Suprapubic skin (tissue), 4 donors: ENCODE results near the gene GNB3. TPM values are rescaled to one million over a fixed set of nuclear protein-coding genes. Genes with fewer than 3 reads are reported as not detected.

Experiments used
- DNase-seq, 2 donors: peaks; one replicate each; pipeline ENCODE4 v3.0.0-alpha.2; 2019; ENCODE audit warnings: low spot score in 2 of 2
- H3K27ac ChIP-seq: fragments of 200-600 bp; sonication (generic); one replicate; pipeline ENCODE4 v1.5.1; 2019
- H3K27me3 ChIP-seq: fragments of 200-600 bp; sonication (generic); one replicate; pipeline ENCODE4 v1.5.1; 2019
- H3K36me3 ChIP-seq: fragments of 200-600 bp; sonication (generic); one replicate; pipeline ENCODE4 v1.5.1; 2019
- H3K4me1 ChIP-seq: fragments of 200-600 bp; sonication (generic); one replicate; pipeline ENCODE4 v1.5.1; 2019
- H3K4me3 ChIP-seq: fragments of 200-600 bp; sonication (generic); one replicate; pipeline ENCODE4 v1.5.1; 2019; ENCODE audit warnings: mild to moderate bottlenecking
- H3K9me3 ChIP-seq: fragments of 200-600 bp; sonication (generic); one replicate; pipeline ENCODE4 v1.5.1; 2019
- CTCF ChIP-seq, 2 donors: fragments of 200-600 bp in 1 of 2; fragments of 450-650 bp in 1 of 2; sonication (generic) in 1 of 2; IDR thresholded peaks; one replicate each; pipeline ENCODE4 v1.5.1; 2016 to 2019; ENCODE audit warnings: antibody characterized with exemption in 2 of 2, mild to moderate bottlenecking in 1 of 2, moderate library complexity in 1 of 2
- EP300 ChIP-seq: sonication (generic); formaldehyde crosslinking; IDR thresholded peaks from one replicate; pipeline ENCODE4 v1.6.1; 2017; ENCODE audit warnings: antibody characterized with exemption
- POLR2A ChIP-seq, 2 donors: fragments of 450-650 bp; IDR thresholded peaks; one replicate each; pipeline ENCODE4 v1.6.1; 2017; ENCODE audit warnings: antibody characterized with exemption in 2 of 2, mild to moderate bottlenecking in 2 of 2, moderate library complexity in 2 of 2
- POLR2AphosphoS5 ChIP-seq, 3 donors: sonication (generic); formaldehyde crosslinking; IDR thresholded peaks; one replicate each; pipeline ENCODE4 v1.6.1; 2017; ENCODE audit warnings: antibody characterized with exemption in 3 of 3
- WGBS: methylation state at CpG from one replicate; pipeline ENCODE4 v1.1.5; 2018; 5-methylcytosine and 5-hydroxymethylcytosine counted together
- total RNA-seq, 4 donors: library from RNA; depleted of rRNA; stranded (reverse); fragments of >200 nt; gene quantifications; one replicate each; pipeline ENCODE4 v1.1.0, GENCODE V29; 2016

Gene GNB3
- total RNA-seq, 4 donors from 2014 or later = 0.72 to 1.5 (median 1.4) TPM; not detected in 1

DNA sequence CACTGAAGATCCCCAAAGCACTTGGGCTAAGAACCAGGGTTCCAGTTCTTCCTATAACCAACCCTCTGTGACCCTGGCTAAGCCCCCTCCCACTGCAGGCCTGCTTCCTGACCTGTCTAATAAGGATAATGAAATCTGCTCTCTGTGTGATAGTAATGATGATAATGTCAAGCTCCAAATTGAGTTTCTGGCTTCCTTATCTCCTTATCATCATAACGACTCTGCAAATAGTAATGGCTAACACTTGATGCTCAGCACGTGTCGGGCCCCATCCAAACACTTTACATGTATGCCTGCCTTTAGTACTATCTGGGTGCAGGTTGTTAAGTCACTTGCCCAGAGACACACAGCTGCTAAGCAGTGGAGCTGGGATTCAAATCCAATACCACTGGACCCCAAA lies 24.1 kb upstream of the GNB3 start:
- Histone ChIP-seq H3K27ac (no peak overlapping the region), H3K4me1 (peaks cover 9% of the 10 kb centered on the region), H3K36me3 (no peaks in the 10 kb centered on the region), H3K27me3 (peaks cover 2% of the 10 kb centered on the region), H3K9me3 (no peaks in the 10 kb centered on the region), H3K4me3 (no peak overlapping the region)
- no peak for TF ChIP-seq POLR2AphosphoS5 (IDR thresholded peaks at IDR 0.05)
- no peak for TF ChIP-seq POLR2A (IDR thresholded peaks at IDR 0.05)
- TF ChIP-seq CTCF (IDR thresholded peaks at IDR 0.05) = no peak
- no peak for TF ChIP-seq EP300
- 65% methylated on average over 3 of the region's 3 CpGs for WGBS
- DNase-seq = no peak

DNA sequence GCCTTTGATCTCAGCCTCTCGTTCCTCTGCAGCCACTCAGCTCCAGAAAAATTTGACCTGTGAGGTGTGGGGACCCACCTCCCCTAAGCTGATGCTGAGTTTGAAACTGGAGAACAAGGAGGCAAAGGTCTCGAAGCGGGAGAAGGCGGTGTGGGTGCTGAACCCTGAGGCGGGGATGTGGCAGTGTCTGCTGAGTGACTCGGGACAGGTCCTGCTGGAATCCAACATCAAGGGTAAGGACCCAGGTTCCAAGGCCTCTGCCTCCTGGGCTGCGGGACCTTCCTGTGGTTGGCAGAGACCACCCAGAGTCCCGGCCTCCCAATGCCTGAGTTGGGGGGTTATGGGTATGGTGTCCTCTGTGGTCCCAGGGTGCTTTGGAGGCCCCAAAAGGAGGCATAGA lies 23.6 kb upstream of the GNB3 start:
- no peak for DNase-seq
- TF ChIP-seq POLR2AphosphoS5 (IDR thresholded peaks at IDR 0.05) (no peak), EP300 (no peak), CTCF (IDR thresholded peaks at IDR 0.05) (no peak), POLR2A (IDR thresholded peaks at IDR 0.05) (no peak)
- no peaks in the 10 kb centered on the region for H3K9me3 ChIP-seq
- peaks cover 7% of the 10 kb centered on the region for H3K27me3 ChIP-seq
- no peaks in the 10 kb centered on the region for H3K36me3 ChIP-seq
- H3K4me1 ChIP-seq = peaks cover 14% of the 10 kb centered on the region
- H3K27ac ChIP-seq = no peak overlapping the region
- 82% methylated on average over 6 of the region's 8 CpGs for WGBS
- no peak overlapping the region for H3K4me3 ChIP-seq

DNA sequence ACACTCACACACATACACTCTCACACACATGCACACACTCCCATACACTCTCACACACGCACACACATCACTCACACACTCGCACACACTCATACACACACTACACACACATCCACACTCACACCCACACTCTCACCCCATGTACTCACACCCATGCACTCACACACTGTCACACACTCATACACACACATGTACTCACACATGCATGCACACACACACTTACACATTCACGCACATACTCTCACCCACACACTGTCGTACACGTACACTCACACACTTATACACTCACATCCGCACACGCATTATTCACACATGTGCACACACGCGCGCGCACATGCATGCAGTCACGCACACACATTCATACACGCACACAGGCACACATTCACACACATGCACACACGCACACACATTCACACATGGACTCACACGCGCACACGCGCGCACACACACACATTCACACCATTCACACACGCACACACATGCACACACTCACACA lies 23.0 kb upstream of the GNB3 start:
- H3K4me3 ChIP-seq = no peak overlapping the region
- peaks cover 13% of the 10 kb centered on the region for H3K27me3 ChIP-seq
- no peaks in the 10 kb centered on the region for H3K9me3 ChIP-seq
- H3K4me1 ChIP-seq = peaks cover 15% of the 10 kb centered on the region
- no peak for DNase-seq
- TF ChIP-seq POLR2AphosphoS5 (IDR thresholded peaks at IDR 0.05) = no peak
- TF ChIP-seq POLR2A (IDR thresholded peaks at IDR 0.05) = no peak
- no peak for TF ChIP-seq EP300
- TF ChIP-seq CTCF (IDR thresholded peaks at IDR 0.05) = no peak
- H3K27ac ChIP-seq = no peak overlapping the region
- H3K36me3 ChIP-seq = no peaks in the 10 kb centered on the region
- 85% methylated on average over 20 of the region's 20 CpGs for WGBS

DNA sequence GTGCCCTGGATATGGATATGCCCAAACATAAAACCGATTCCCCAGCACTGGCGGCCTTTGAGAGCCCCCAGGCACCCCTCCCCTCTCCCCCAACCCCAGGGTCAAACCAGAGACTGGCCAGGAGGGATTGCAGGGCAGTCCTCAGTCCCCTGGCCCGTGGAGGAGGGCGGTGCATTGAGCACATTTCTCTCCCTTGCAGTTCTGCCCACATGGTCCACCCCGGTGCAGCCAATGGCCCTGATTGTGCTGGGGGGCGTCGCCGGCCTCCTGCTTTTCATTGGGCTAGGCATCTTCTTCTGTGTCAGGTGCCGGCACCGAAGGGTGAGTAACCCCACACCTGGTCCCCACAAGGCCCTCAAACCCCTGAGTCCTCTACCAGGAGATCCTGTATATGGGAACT lies 22.5 kb upstream of the GNB3 start:
- 75% methylated on average over 8 of the region's 10 CpGs for WGBS
- Histone ChIP-seq H3K27me3 (peaks cover 18% of the 10 kb centered on the region), H3K36me3 (no peaks in the 10 kb centered on the region), H3K4me1 (peaks cover 15% of the 10 kb centered on the region), H3K4me3 (no peak overlapping the region), H3K27ac (no peak overlapping the region), H3K9me3 (no peaks in the 10 kb centered on the region)
- no peak for DNase-seq
- TF ChIP-seq CTCF (IDR thresholded peaks at IDR 0.05) = no peak
- no peak for TF ChIP-seq POLR2AphosphoS5 (IDR thresholded peaks at IDR 0.05)
- TF ChIP-seq EP300 = no peak
- no peak for TF ChIP-seq POLR2A (IDR thresholded peaks at IDR 0.05)

- no peak for TF ChIP-seq EP300
- TF ChIP-seq POLR2AphosphoS5 (IDR thresholded peaks at IDR 0.05) = no peak
- TF ChIP-seq POLR2A (IDR thresholded peaks at IDR 0.05) = no peak
- no peak for TF ChIP-seq CTCF (IDR thresholded peaks at IDR 0.05)
- Histone ChIP-seq H3K4me1 (peaks cover 15% of the 10 kb centered on the region), H3K27ac (no peak overlapping the region), H3K36me3 (no peaks in the 10 kb centered on the region), H3K9me3 (no peaks in the 10 kb centered on the region), H3K27me3 (peaks cover 22% of the 10 kb centered on the region), H3K4me3 (no peak overlapping the region)
- 87% methylated on average over 5 of the region's 5 CpGs for WGBS
- DNase-seq = no peak
Observed at GRCh38 chr12:6818645-6819044, 22.1 kb upstream of the GNB3 start.
